Fibroblast of lung (primary cell): ENCODE measurements around the gene BCO1.

ENCODE experiments used
- EZH2 ChIP-seq: IDR thresholded peaks from 2 replicates; pipeline ENCODE4 v1.5.1; 2012; ENCODE audit warnings: low read length, control low read depth, mild to moderate bottlenecking; ENCODE audit errors: missing control alignments
- TF ChIP-seq, protein P1 (sequence below), 2 donors: IDR thresholded peaks in 1 of 2; conservative IDR thresholded peaks in 1 of 2; 1 replicate in 1 of 2; 2 replicates in 1 of 2; pipeline ENCODE4 v1.5.1; 2011 to 2012; ENCODE audit warnings: low read length in 2 of 2, control low read depth in 1 of 2, inconsistent platforms in 1 of 2, low read depth in 1 of 2, mild to moderate bottlenecking in 1 of 2

DNA sequence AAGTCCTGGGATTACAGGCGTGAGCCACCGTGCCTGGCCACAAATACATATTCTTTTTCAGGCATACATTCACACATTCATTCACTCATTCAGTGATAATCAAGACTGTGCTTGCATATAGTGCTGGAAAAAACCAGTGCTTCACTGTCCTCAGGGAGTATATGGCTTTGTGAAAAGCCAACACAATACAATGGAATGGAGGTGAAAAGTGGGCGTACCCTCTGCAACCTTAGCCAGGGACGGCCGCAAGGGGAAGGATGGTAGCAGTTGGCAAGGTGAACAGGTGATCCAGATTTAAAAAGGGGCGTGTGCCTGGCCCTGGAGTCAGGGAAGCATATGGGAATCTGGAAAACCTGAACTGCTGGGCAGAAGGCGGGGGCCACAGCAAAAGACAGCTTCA is 58.1 kb downstream of the BCO1 start:
- TF ChIP-seq, protein P1, sequence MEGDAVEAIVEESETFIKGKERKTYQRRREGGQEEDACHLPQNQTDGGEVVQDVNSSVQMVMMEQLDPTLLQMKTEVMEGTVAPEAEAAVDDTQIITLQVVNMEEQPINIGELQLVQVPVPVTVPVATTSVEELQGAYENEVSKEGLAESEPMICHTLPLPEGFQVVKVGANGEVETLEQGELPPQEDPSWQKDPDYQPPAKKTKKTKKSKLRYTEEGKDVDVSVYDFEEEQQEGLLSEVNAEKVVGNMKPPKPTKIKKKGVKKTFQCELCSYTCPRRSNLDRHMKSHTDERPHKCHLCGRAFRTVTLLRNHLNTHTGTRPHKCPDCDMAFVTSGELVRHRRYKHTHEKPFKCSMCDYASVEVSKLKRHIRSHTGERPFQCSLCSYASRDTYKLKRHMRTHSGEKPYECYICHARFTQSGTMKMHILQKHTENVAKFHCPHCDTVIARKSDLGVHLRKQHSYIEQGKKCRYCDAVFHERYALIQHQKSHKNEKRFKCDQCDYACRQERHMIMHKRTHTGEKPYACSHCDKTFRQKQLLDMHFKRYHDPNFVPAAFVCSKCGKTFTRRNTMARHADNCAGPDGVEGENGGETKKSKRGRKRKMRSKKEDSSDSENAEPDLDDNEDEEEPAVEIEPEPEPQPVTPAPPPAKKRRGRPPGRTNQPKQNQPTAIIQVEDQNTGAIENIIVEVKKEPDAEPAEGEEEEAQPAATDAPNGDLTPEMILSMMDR (conservative IDR thresholded peaks at IDR 0.05 in 1 of 2, IDR thresholded peaks at IDR 0.05 in 1 of 2; ENCODE audit: low read depth in 1 of 2, low read length in 2 of 2): no peak
- TF ChIP-seq EZH2: no peak
